Lung (tissue), 12 donors: Measurements from ENCODE around the gene RAB3GAP2. TPM values are rescaled to one million over a fixed set of nuclear protein-coding genes. Genes with fewer than 3 reads are reported as not detected.

Experiments
- ATAC-seq: fragments of 200-7000 bp; cut with Tn5 transposase; one replicate; pipeline ENCODE4 v1.9.1; 2020; ENCODE audit warnings: moderate number of reproducible peaks; ENCODE audit not compliant: insufficient read depth, low FRiP score
- DNase-seq, 3 donors: peaks; one replicate each; pipeline ENCODE4 v3.0.0-alpha.2; 2013 to 2017
- H3K27ac ChIP-seq, 2 donors: one replicate each; pipeline ENCODE4 v1.5.1; 2013; ENCODE audit warnings: mild to moderate bottlenecking in 2 of 2, moderate library complexity in 2 of 2, control low read depth in 1 of 2, inconsistent platforms in 1 of 2, low read depth in 1 of 2, low read length in 1 of 2
- H3K27me3 ChIP-seq, 3 donors: one replicate each; pipeline ENCODE4 v1.5.1; 2013; ENCODE audit warnings: low read length in 2 of 3; ENCODE audit not compliant: control insufficient read depth in 3 of 3, insufficient read depth in 3 of 3
- H3K36me3 ChIP-seq, 4 donors: one replicate each; pipeline ENCODE4 v1.5.1; 2013; ENCODE audit warnings: low read length in 4 of 4, mild to moderate bottlenecking in 1 of 4, moderate library complexity in 1 of 4; ENCODE audit not compliant: control insufficient read depth in 4 of 4, insufficient read depth in 4 of 4
- H3K4me1 ChIP-seq, 5 donors: one replicate each; pipeline ENCODE4 v1.5.1; 2013; ENCODE audit warnings: low read length in 5 of 5, mild to moderate bottlenecking in 2 of 5, moderate library complexity in 1 of 5; ENCODE audit not compliant: control insufficient read depth in 5 of 5, insufficient read depth in 5 of 5
- H3K4me3 ChIP-seq: one replicate; pipeline ENCODE4 v1.5.1; 2013; ENCODE audit warnings: mild to moderate bottlenecking, control low read depth, moderate library complexity
- H3K9ac ChIP-seq, 2 donors: one replicate each; pipeline ENCODE4 v1.5.1; 2013; ENCODE audit warnings: low read length in 2 of 2, control low read depth in 1 of 2; ENCODE audit not compliant: insufficient read depth in 1 of 2
- H3K9me3 ChIP-seq, 4 donors: one replicate each; pipeline ENCODE4 v1.5.1; 2013; ENCODE audit warnings: low read length in 3 of 4, mild to moderate bottlenecking in 1 of 4, moderate library complexity in 1 of 4; ENCODE audit not compliant: control insufficient read depth in 4 of 4, insufficient read depth in 3 of 4
- whole genome bisulfite sequencing, 2 donors: extraction: QIAGEN DNeasy Blood & Tissue Kit; methylation state at CpG; one replicate each; pipeline ENCODE4 v1.1.7; 2013; 5-methylcytosine and 5-hydroxymethylcytosine counted together
- polyA plus RNA-seq, 2 donors: library from polyadenylated mRNA; stranded (reverse); fragments of 200-250 nt; gene quantifications; one replicate each; pipeline ENCODE4 v1.2.1, GENCODE V29; 2013
- total RNA-seq, 2 donors: library from RNA; depleted of rRNA in 1 of 2; stranded (reverse); fragments of >200 nt in 1 of 2; gene quantifications; one replicate each; pipeline ENCODE4 v1.2.1, GENCODE V29; 2014 to 2021
- TF ChIP-seq, protein P1 (sequence below): IDR thresholded peaks from 2 replicates; pipeline ENCODE4 v1.5.1; 2012; ENCODE audit warnings: mild to moderate bottlenecking; ENCODE audit errors: control extremely low read depth, extremely low read depth
- donor health status: control.
- donor health status: control.
- donor health status: Bipolar disorder and iron deficiency.
- donor health status: healthy.
- donor health status: DM: yes; HTN: yes; CAD: no.

The RAB3GAP2 gene
- total and polyA plus RNA-seq, 4 donors, result 7.5 to 37.5 (median 23.2) TPM

DNA sequence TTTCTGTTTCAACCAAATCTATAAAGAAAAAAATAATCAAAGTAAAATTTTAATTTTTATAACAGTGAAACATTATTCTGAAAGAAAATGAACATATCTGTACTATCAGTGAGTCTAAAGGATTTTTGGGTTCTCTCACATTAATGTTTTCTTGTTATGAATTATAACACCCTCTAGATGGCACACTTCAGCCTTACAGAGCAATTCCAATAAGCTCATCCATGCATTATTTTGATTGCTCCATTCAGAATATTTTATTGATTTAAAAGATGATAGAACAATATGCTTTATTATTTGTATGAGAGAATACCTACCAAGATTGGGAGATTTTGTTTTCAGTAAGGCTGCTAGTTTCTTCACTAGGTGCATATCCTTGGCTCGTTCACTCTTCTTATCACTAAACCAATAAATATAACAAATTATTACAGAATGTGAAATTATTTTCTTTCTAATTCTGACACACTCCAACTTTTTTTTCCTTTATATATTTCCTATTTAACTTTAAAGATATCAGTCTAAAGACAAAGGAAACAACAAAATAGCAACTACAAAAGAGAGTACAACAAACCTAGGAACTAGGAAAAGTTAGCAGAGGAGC is 82.4 kb downstream of the RAB3GAP2 start:
- Histone ChIP-seq H3K9me3 (no peaks in the 10 kb centered on the region), H3K36me3 (peaks cover 17 to 47% (median 28%) of the 10 kb centered on the region in 4 donors), H3K4me3 (no peak overlapping the region), H3K27ac (no peak overlapping the region), H3K27me3 (no peaks in the 10 kb centered on the region), H3K9ac (no peak overlapping the region), H3K4me1 (no peaks in the 10 kb centered on the region)
- DNase-seq (peak in 2 of 3 donors; percentile 50 to 51), ATAC-seq (no peak)
- TF ChIP-seq, protein P1, sequence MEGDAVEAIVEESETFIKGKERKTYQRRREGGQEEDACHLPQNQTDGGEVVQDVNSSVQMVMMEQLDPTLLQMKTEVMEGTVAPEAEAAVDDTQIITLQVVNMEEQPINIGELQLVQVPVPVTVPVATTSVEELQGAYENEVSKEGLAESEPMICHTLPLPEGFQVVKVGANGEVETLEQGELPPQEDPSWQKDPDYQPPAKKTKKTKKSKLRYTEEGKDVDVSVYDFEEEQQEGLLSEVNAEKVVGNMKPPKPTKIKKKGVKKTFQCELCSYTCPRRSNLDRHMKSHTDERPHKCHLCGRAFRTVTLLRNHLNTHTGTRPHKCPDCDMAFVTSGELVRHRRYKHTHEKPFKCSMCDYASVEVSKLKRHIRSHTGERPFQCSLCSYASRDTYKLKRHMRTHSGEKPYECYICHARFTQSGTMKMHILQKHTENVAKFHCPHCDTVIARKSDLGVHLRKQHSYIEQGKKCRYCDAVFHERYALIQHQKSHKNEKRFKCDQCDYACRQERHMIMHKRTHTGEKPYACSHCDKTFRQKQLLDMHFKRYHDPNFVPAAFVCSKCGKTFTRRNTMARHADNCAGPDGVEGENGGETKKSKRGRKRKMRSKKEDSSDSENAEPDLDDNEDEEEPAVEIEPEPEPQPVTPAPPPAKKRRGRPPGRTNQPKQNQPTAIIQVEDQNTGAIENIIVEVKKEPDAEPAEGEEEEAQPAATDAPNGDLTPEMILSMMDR, result no peak
- WGBS, 2 donors, result 95 to 100% methylated on average over 1 of the region's 1 CpG

DNA sequence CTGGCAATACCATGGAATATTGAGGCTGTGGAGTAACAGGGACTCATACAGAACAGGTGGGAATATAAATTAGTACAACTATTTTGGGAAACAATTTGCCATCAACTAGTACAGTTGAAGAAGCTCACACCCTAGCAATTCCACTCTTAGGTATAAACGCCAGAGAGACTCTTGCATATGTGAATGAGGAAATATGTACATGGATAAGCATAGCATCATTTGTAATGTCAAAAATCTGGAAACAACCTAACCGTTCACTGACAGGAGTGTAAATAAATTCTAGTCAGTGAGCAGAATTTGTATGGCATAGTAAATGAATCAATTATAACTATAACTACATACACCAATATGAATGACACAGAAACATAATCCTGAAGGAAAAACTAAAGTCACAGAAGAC is 83.7 kb downstream of the RAB3GAP2 start:
- TF ChIP-seq, protein P1, result no peak
- no peaks in the 10 kb centered on the region for H3K27me3 ChIP-seq

DNA sequence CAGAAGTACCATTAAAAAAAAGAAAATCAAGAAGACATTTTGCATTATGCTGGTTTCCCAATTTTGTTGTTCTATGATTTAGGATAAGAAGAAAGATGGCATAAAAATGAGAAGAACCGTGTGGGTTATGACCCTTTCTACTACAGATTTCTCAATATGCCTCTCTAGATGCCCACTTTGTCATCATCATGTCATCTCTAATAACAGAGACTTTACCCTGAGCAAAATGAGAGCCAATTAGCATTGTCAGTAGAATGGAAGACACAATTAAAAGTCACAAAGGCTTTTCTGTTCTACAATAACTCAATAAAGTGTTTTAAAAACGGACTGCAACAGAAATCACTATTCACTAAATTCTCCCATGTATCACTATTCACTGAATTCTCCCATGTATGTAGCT is 85.5 kb downstream of the RAB3GAP2 start:
- WGBS, 2 donors, result 91% methylated on average over 2 of the region's 2 CpGs
- TF ChIP-seq, protein P1, result no peak
- no peak overlapping the region for H3K27ac ChIP-seq
- H3K9me3 ChIP-seq, result no peaks in the 10 kb centered on the region
- peaks cover 10 to 30% (median 19%) of the 10 kb centered on the region in 4 donors for H3K36me3 ChIP-seq
- DNase-seq (no peak), ATAC-seq (no peak)
- H3K27me3 ChIP-seq, result no peaks in the 10 kb centered on the region
- H3K9ac ChIP-seq, result no peak overlapping the region
- no peaks in the 10 kb centered on the region for H3K4me1 ChIP-seq
- H3K4me3 ChIP-seq, result no peak overlapping the region

More for the DNA sequence above, 83.7 kb downstream of the RAB3GAP2 start:
- no peak overlapping the region for H3K27ac ChIP-seq
- DNase-seq (no peak), ATAC-seq (no peak)
- H3K36me3 ChIP-seq, result peaks cover 13 to 40% (median 24%) of the 10 kb centered on the region in 4 donors
- H3K9me3 ChIP-seq, result no peaks in the 10 kb centered on the region
- no peak overlapping the region for H3K9ac ChIP-seq
- 90 to 92% methylated on average over 2 of the region's 2 CpGs for WGBS, 2 donors
- no peaks in the 10 kb centered on the region for H3K4me1 ChIP-seq
- no peak overlapping the region for H3K4me3 ChIP-seq

DNA sequence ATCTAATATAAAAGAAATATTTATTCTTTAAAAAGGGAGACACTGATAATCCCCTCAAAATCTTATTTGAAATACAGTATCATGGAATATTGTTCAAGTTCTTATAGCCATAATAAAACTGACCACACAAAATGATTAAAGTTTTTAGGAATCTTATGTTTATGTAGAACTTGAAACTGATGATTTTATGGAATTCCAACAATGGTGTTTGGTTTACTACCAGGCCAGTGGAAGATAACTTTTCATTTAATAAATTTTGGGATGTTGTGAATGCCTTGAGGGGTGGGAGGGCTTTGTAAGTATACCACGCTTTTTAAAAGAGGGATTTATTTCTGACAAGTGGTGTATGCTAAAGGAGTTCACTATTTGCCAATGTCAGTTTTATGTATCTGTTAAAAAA is 87.7 kb downstream of the RAB3GAP2 start:
- Histone ChIP-seq H3K9ac (no peak overlapping the region), H3K36me3 (peaks cover 10 to 30% (median 17%) of the 10 kb centered on the region in 4 donors), H3K9me3 (no peaks in the 10 kb centered on the region), H3K27me3 (no peaks in the 10 kb centered on the region), H3K4me1 (no peaks in the 10 kb centered on the region), H3K4me3 (no peak overlapping the region), H3K27ac (no peak overlapping the region)
- ATAC-seq, result no peak
- WGBS, 2 donors, result 82 to 84% methylated on average over 1 of the region's 1 CpG
- TF ChIP-seq, protein P1, result no peak
- no peak for DNase-seq
